K562 (cell line): Measurements from ENCODE around the gene FOXN1. TPM values are rescaled to one million over a fixed set of nuclear protein-coding genes. Genes with fewer than 3 reads are reported as not detected.

ENCODE experiments used
- ATAC-seq: fragments of 200-7000 bp; cut with Tn5 transposase; 3 replicates; pipeline ENCODE4 v1.9.1; 2020; ENCODE audit warnings: moderate library complexity
- Bru-seq: library from RNA; stranded (reverse); fragments of 400-500 nt; gene quantifications from one replicate; lab custom pipeline; 2021; lab: Mats Ljungman, UMichigan
- BruChase-seq, 2 experiments: library from RNA; stranded (reverse); fragments of 400-500 nt; gene quantifications; one replicate each; lab custom pipeline; 2021; lab: Mats Ljungman, UMichigan
- BruUV-seq: library from RNA; stranded (reverse); fragments of 400-500 nt; replicated peaks from 2 replicates; lab custom pipeline; 2021; lab: Mats Ljungman, UMichigan
- CTCF ChIA-PET: fragments of 300-600 bp; formaldehyde crosslinking; extraction: SDS; loops from one replicate; lab custom pipeline; 2021; ENCODE audit warnings: low intra/inter-chr PET ratio; lab: Yijun Ruan, JAX
- POLR2A ChIA-PET: fragments of 300-600, 350-650 bp; sonication (Branson Sonifier 250); formaldehyde crosslinking; extraction: SDS; loops from one replicate; lab custom pipeline; 2021; ENCODE audit warnings: antibody characterized with exemption, inconsistent platforms; lab: Yijun Ruan, JAX
- DNase-seq, 4 experiments: peaks; one replicate each; pipeline versions ENCODE4 v3.0.0 to v3.0.0-alpha.2; 2011 to 2018; ENCODE audit warnings: low spot score in 3 of 4, mixed read lengths in 3 of 4; ENCODE audit errors: extremely low read depth in 1 of 4
- FAIRE-seq: peaks from 2 replicates; lab custom pipeline; 2011; peaks lifted over from hg19 to GRCh38; lab: Jason Lieb, UNC
- H2AFZ ChIP-seq: 2 replicates; pipeline ENCODE4 v1.6.0; 2011; ENCODE audit warnings: low read depth, low read length, control low read depth, inconsistent platforms
- H3K27ac ChIP-seq: fragments of 200-600 bp; 3 replicates; pipeline ENCODE4 v1.8.0; 2011; ENCODE audit warnings: low read depth, mild to moderate bottlenecking, control low read depth, inconsistent platforms, low read length, moderate library complexity, mixed read lengths; ENCODE audit errors: extremely low read depth
- H3K27me3 ChIP-seq, 2 experiments: fragments of 300-600 bp in 1 of 2; 2 replicates in 1 of 2; 3 replicates in 1 of 2; pipeline versions ENCODE4 v1.6.0 to v1.8.0; 2011; ENCODE audit warnings: inconsistent platforms in 2 of 2, low read length in 2 of 2, mild to moderate bottlenecking in 1 of 2, mixed read lengths in 1 of 2, moderate library complexity in 1 of 2; ENCODE audit not compliant: control insufficient read depth in 2 of 2, insufficient read depth in 2 of 2
- H3K36me3 ChIP-seq: fragments of 300-600 bp; 3 replicates; pipeline ENCODE4 v1.8.0; 2011; ENCODE audit warnings: mild to moderate bottlenecking, low read length, inconsistent platforms; ENCODE audit not compliant: control insufficient read depth, insufficient read depth
- H3K4me1 ChIP-seq, 2 experiments: fragments of 200-600 bp in 1 of 2; replicated peaks in 1 of 2; 2 replicates in 1 of 2; 3 replicates in 1 of 2; pipeline versions ENCODE4 v1.5.1 to v1.8.0; 2011; ENCODE audit warnings: inconsistent platforms in 2 of 2, low read length in 2 of 2, mild to moderate bottlenecking in 1 of 2, mixed read lengths in 1 of 2, moderate library complexity in 1 of 2; ENCODE audit not compliant: control insufficient read depth in 2 of 2, insufficient read depth in 2 of 2
- H3K4me2 ChIP-seq: 2 replicates; pipeline ENCODE4 v1.6.1; 2011; ENCODE audit warnings: low read length, control low read depth, inconsistent platforms, mixed read lengths; ENCODE audit not compliant: insufficient read depth
- H3K4me3 ChIP-seq: fragments of 200-600 bp; sonication (generic), shearing (Covaris generic); 2 replicates; pipeline ENCODE4 v1.5.1; 2016; ENCODE audit warnings: control low read depth, inconsistent platforms
- H3K79me2 ChIP-seq: fragments of 200-600 bp; 3 replicates; pipeline ENCODE4 v1.8.0; 2011; ENCODE audit warnings: low read length, inconsistent platforms; ENCODE audit not compliant: control insufficient read depth, insufficient read depth
- H3K9ac ChIP-seq, 2 experiments: 2 replicates each; pipeline versions ENCODE4 v1.6.0 to v1.6.1; 2011; ENCODE audit warnings: low read depth in 2 of 2, low read length in 2 of 2, control low read depth in 1 of 2, inconsistent platforms in 1 of 2, mild to moderate bottlenecking in 1 of 2, mixed read lengths in 1 of 2; ENCODE audit not compliant: insufficient read depth in 1 of 2
- H3K9me1 ChIP-seq: one replicate; pipeline ENCODE4 v1.6.0; 2011; ENCODE audit warnings: inconsistent platforms, mild to moderate bottlenecking, low read length, moderate library complexity; ENCODE audit not compliant: control insufficient read depth, insufficient read depth
- H3K9me3 ChIP-seq: replicated peaks from 2 replicates; pipeline ENCODE4 v1.5.1; 2011; ENCODE audit warnings: low read depth, low read length, inconsistent platforms; ENCODE audit not compliant: control insufficient read depth, insufficient read depth
- H4K20me1 ChIP-seq: replicated peaks from 2 replicates; pipeline ENCODE4 v1.6.1; 2011; ENCODE audit warnings: low read length, inconsistent platforms, mixed read lengths; ENCODE audit not compliant: control insufficient read depth, insufficient read depth
- CCNT2 ChIP-seq: IDR thresholded peaks from 2 replicates; pipeline ENCODE4 v1.6.1; 2011; ENCODE audit warnings: borderline replicate concordance, low read depth, mild to moderate bottlenecking, moderate library complexity, mixed read lengths, low read length; ENCODE audit not compliant: insufficient read length; ENCODE audit errors: extremely low read depth
- CEBPB ChIP-seq: fragments of 450-650 bp; IDR thresholded peaks from 2 replicates; pipeline ENCODE4 v1.6.1; 2016; ENCODE audit warnings: missing genetic modification characterization, missing compliant biosample characterization
- DDX20 ChIP-seq: fragments of 450-650 bp; IDR thresholded peaks from 2 replicates; pipeline ENCODE4 v1.6.1; 2016; ENCODE audit warnings: missing genetic modification characterization, low read depth, mild to moderate bottlenecking, missing compliant biosample characterization, moderate library complexity
- FOSL1 ChIP-seq: fragments of 200-800 bp; sonication (Bioruptor generic); conservative IDR thresholded peaks from 2 replicates; pipeline ENCODE4 v1.6.1; 2016; ENCODE audit warnings: missing genetic modification characterization, missing compliant biosample characterization
- NELFE ChIP-seq: IDR thresholded peaks from 2 replicates; pipeline ENCODE4 v1.6.1; 2011; ENCODE audit warnings: mild to moderate bottlenecking; ENCODE audit not compliant: insufficient read depth, insufficient read length
- RBM25 ChIP-seq: fragments of 200-400 bp; formaldehyde crosslinking; IDR thresholded peaks from 2 replicates; pipeline ENCODE4 v1.6.1; 2018; ENCODE audit warnings: low read length, low read depth, moderate library complexity; ENCODE audit not compliant: severe bottlenecking
- RHOXF2B ChIP-seq: fragments of 250-450 bp; sonication (Bioruptor Pico); conservative IDR thresholded peaks from 2 replicates; pipeline ENCODE4 v1.5.1; 2021
- SMARCB1 ChIP-seq: IDR thresholded peaks from 2 replicates; pipeline ENCODE4 v1.6.1; 2011; ENCODE audit warnings: improper control_type of control experiment, low read depth; ENCODE audit not compliant: insufficient read length
- U2AF2 ChIP-seq: fragments of 200-400 bp; formaldehyde crosslinking; optimal IDR thresholded peaks from 2 replicates; pipeline ENCODE3; 2017; ENCODE audit warnings: low read depth, mild to moderate bottlenecking, low read length
- ZNF717 ChIP-seq: fragments of 250-450 bp; sonication (Bioruptor Pico); IDR thresholded peaks from 2 replicates; pipeline ENCODE4 v1.5.0; 2021
- WGBS: fragments of 100-300 bp; shearing (Covaris generic); methylation state at CpG from one replicate; pipeline ENCODE4 v1.1.6; 2016; ENCODE audit warnings: low coverage, mixed read lengths; ENCODE audit not compliant: insufficient coverage; ENCODE audit errors: missing lambda C conversion rate; 5-methylcytosine and 5-hydroxymethylcytosine counted together
- in situ Hi-C: fragments of 300-500 bp; cut with MboI; formaldehyde crosslinking; loops from 4 replicates; pipeline ENCODE4 v1.15.0; 2018; ENCODE audit warnings: inconsistent platforms, mixed read lengths
- intact Hi-C: fragments of 100-400 bp; cut with micrococcal nuclease; formaldehyde crosslinking; loops from 2 replicates; pipeline ENCODE4 v1.14.2; 2022
- long read RNA-seq, 3 experiments: library from polyadenylated mRNA in 2 of 3; library from RNA in 1 of 3; unstranded in 2 of 3; stranded (forward) in 1 of 3; transcript quantifications; one replicate each; pipeline ENCODE4 v2.0.0, GENCODE V29; 2019 to 2022
- polyA minus RNA-seq, 3 experiments: library from RNA; depleted of rRNA, polyadenylated mRNA; stranded (reverse); fragments of >200 nt; gene quantifications; 2 replicates each; pipeline ENCODE4 v1.2.3, GENCODE V29; 2011
- polyA plus RNA-seq, 8 experiments: library from polyadenylated mRNA; depleted of rRNA in 4 of 8; stranded (reverse) in 5 of 8; unstranded in 3 of 8; fragments of >200 nt; fragmentation: Nextera tagmentation in 2 of 8; fragmentation: Illumina TruSeq in 1 of 8; extraction: Ambion mirVana in 2 of 8; extraction: Trizol in 1 of 8; gene quantifications; 2 replicates each; pipeline versions ENCODE4 v1.2.1 to v1.2.3, GENCODE V29; 2011 to 2014; ENCODE audit warnings: inconsistent platforms in 1 of 8, missing spikeins in 1 of 8
- total RNA-seq, 7 experiments: library from RNA; depleted of rRNA in 6 of 7; stranded (reverse); fragments of >200 nt in 6 of 7; fragmentation: Illumina TruSeq in 2 of 7; extraction: Trizol in 2 of 7; gene quantifications; 2 replicates each; pipeline versions ENCODE4 v1.2.1 to v1.2.3, GENCODE V29; 2011 to 2021; ENCODE audit warnings: low replicate concordance in 1 of 7
- TF ChIP-seq, protein P1 (sequence below): IDR thresholded peaks from 2 replicates; pipeline ENCODE4 v1.6.1; 2012; ENCODE audit warnings: low read depth, low read length, improper control_type of control experiment, borderline replicate concordance
- TF ChIP-seq, protein P2 (sequence below): fragments of 450-650 bp; IDR thresholded peaks from 2 replicates; pipeline ENCODE4 v1.6.1; 2016; ENCODE audit warnings: antibody characterized with exemption

FOXN1 gene, protein sequence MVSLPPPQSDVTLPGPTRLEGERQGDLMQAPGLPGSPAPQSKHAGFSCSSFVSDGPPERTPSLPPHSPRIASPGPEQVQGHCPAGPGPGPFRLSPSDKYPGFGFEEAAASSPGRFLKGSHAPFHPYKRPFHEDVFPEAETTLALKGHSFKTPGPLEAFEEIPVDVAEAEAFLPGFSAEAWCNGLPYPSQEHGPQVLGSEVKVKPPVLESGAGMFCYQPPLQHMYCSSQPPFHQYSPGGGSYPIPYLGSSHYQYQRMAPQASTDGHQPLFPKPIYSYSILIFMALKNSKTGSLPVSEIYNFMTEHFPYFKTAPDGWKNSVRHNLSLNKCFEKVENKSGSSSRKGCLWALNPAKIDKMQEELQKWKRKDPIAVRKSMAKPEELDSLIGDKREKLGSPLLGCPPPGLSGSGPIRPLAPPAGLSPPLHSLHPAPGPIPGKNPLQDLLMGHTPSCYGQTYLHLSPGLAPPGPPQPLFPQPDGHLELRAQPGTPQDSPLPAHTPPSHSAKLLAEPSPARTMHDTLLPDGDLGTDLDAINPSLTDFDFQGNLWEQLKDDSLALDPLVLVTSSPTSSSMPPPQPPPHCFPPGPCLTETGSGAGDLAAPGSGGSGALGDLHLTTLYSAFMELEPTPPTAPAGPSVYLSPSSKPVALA
- total RNA-seq (2011; cell fraction: chromatin; rRNA removed; ENCODE audit: low replicate concordance): not detected in 2 replicates
- not detected in 2 replicates for total RNA-seq (2011; cell fraction: nucleolus; rRNA removed)
- total RNA-seq (2011; cell fraction: nucleoplasm; rRNA removed): not detected in 2 replicates
- not detected in 2 replicates for total RNA-seq (2014; rRNA removed)
- total RNA-seq (2014; rRNA removed; fragmentation: Illumina TruSeq; extraction: Trizol): not detected in 2 replicates
- total RNA-seq (2015; rRNA removed; fragmentation: Illumina TruSeq; extraction: Trizol): not detected in 2 replicates
- not detected in 2 replicates for total RNA-seq (2021)
- polyA plus RNA-seq (2011; rRNA removed): not detected in 2 replicates
- polyA plus RNA-seq (2011; cell fraction: cytosol; rRNA removed): not detected in 2 replicates
- not detected in 2 replicates for polyA plus RNA-seq (2011; cell fraction: nucleus; rRNA removed)
- not detected in 2 replicates for polyA plus RNA-seq (2012)
- not detected in 2 replicates for polyA plus RNA-seq (2014; fragmentation: Illumina TruSeq; extraction: Trizol)
- not detected for polyA plus RNA-seq (2014; fragmentation: Nextera tagmentation; extraction: Ambion mirVana)
- polyA plus RNA-seq (2014; rRNA removed): not detected in 2 replicates
- polyA minus RNA-seq (2011; rRNA and poly(A)+ RNA removed): not detected in 2 replicates
- polyA minus RNA-seq (2011; cell fraction: cytosol; rRNA and poly(A)+ RNA removed): not detected in 2 replicates
- not detected in 2 replicates for polyA minus RNA-seq (2011; cell fraction: nucleus; rRNA and poly(A)+ RNA removed)
- Bru-seq, nascent RNA: not detected
- BruChase-seq, experiment 1, labeled RNA remaining after a 2-hour chase: not detected
- not detected for BruChase-seq, experiment 2, labeled RNA remaining after a 6-hour chase
- long read RNA-seq, experiment 1: 0 reads
- long read RNA-seq, experiment 2: 0 reads
- long read RNA-seq, experiment 3: 0 reads

DNA sequence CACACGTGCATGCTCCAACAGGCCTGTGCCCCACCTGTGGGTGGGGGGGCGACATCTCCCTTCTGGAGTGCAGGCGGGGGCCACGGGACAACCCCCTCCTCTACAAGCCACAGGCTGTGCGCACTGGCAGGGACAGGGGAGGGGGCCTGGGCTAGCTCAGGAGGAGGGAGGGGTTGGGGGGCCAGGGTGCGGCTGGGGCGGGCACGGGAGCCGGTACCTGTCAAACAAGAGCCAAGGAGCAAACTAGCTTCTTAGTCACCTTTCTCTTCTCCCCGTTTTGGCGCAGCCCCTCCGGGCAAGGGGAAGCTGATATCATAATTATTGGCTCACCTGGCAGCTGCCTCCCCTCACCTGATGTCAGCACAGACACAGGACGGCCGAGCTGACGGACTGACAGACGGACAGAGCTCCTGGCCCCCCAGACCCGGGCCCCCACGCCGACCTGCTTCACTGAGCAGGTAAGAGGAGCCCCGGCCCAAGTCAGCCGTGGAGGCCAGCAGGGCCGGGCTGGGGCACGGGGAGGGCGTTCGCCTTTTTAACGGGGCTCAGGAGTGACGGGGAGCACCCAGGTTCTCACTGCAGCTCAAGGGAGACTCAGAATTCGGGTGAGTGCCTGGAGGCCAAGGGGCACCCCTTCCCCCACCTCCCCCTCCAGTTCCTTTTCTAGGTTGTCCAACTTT, at the start of gene FOXN1:
Gene FOXN1 (plus strand): TSS at position 363 of the 680 bp plus-strand sequence. CDS start 17,622 bp downstream, outside the sequence.
- Histone ChIP-seq H3K9me3 (no peaks in the 10 kb centered on the region), H3K4me3 (no peak within 1 kb of the TSS), H4K20me1 (peaks cover 10% of the 10 kb centered on the region), H3K4me1 (peaks cover 0 to 13% of the 10 kb centered on the region in 2 experiments; a peak in 1 of 5 replicates), H3K27ac (no peak within 1 kb of the TSS), H3K36me3 (no peaks in the 10 kb centered on the region), H3K9me1 (no peaks in the 10 kb centered on the region), H3K9ac (no peak within 1 kb of the TSS), H3K79me2 (no peaks in the 10 kb centered on the region), H3K4me2 (no peak within 1 kb of the TSS), H3K27me3 (peaks cover 32 to 55% of the 10 kb centered on the region in 2 experiments), H2AFZ (no peak within 1 kb of the TSS)
- WGBS: 4% methylated on average over 22 of the region's 28 CpGs
- intact Hi-C loops (no loop called here), in situ Hi-C loops (no loop called here)
- ATAC-seq (no peak), FAIRE-seq (no peak), DNase-seq (no peak)
- POLR2A ChIA-PET: no interaction called here
- no TSS peak for BruUV-seq
- CTCF ChIA-PET: no interaction called here
- TF ChIP-seq DDX20 (tag) (no peak), U2AF2 (no peak), RBM25 (no peak), CEBPB (tag) (no peak), CCNT2 (no peak), RHOXF2B (CRISPR knock-in tag) (no peak), FOSL1 (tag) (no peak), SMARCB1 (no peak), NELFE (no peak), ZNF717 (CRISPR knock-in tag) (no peak)
- TF ChIP-seq, protein P1, sequence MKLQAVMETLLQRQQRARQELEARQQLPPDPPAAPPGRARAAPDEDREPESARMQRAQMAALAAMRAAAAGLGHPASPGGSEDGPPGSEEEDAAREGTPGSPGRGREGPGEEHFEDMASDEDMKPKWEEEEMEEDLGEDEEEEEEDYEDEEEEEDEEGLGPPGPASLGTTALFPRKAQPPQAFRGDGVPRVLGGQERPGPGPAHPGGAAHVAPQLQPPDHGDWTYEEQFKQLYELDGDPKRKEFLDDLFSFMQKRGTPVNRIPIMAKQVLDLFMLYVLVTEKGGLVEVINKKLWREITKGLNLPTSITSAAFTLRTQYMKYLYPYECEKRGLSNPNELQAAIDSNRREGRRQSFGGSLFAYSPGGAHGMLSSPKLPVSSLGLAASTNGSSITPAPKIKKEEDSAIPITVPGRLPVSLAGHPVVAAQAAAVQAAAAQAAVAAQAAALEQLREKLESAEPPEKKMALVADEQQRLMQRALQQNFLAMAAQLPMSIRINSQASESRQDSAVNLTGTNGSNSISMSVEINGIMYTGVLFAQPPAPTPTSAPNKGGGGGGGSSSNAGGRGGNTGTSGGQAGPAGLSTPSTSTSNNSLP: no peak
- TF ChIP-seq, protein P2, sequence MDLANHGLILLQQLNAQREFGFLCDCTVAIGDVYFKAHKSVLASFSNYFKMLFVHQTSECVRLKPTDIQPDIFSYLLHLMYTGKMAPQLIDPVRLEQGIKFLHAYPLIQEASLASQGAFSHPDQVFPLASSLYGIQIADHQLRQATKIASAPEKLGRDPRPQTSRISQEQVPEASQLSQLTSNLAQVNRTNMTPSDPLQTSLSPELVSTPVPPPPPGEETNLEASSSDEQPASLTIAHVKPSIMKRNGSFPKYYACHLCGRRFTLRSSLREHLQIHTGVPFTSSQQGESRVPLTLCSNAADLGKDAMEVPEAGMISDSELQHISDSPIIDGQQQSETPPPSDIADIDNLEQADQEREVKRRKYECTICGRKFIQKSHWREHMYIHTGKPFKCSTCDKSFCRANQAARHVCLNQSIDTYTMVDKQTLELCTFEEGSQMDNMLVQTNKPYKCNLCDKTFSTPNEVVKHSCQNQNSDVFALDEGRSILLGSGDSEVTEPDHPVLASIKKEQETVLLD: no peak
